Thyroid gland (tissue), 4 donors: ENCODE results near the gene CENPA. TPM values are rescaled to one million over a fixed set of nuclear protein-coding genes. Genes with fewer than 3 reads are reported as not detected.
"Not testable (repeated sequence)": the region's sequence is repeated elsewhere in the genome, so short reads cannot be mapped to it uniquely, and the experiment has no call there.

ENCODE experiments used
- DNase-seq, 2 donors: peaks; one replicate each; pipeline ENCODE4 v3.0.0-alpha.2; 2019
- H3K27ac ChIP-seq, 3 donors: fragments of 200-600 bp; sonication (generic); 1 replicate in 2 of 3; 2 replicates in 1 of 3; pipeline ENCODE4 v1.5.1; 2016 to 2019; ENCODE audit warnings: mild to moderate bottlenecking in 1 of 3, moderate library complexity in 1 of 3
- H3K27me3 ChIP-seq: fragments of 200-600 bp; sonication (generic); one replicate; pipeline ENCODE4 v1.5.1; 2019
- H3K36me3 ChIP-seq, 2 donors: fragments of 200-600 bp; sonication (generic); one replicate each; pipeline ENCODE4 v1.5.1; 2016 to 2019
- H3K4me1 ChIP-seq, 2 donors: fragments of 200-600 bp; sonication (generic); one replicate each; pipeline ENCODE4 v1.5.1; 2017 to 2019
- H3K4me3 ChIP-seq, 3 donors: fragments of 200-600 bp; sonication (generic); replicated peaks in 1 of 3; 1 replicate in 2 of 3; 2 replicates in 1 of 3; pipeline ENCODE4 v1.5.1; 2016; ENCODE audit warnings: mild to moderate bottlenecking in 1 of 3
- H3K9me3 ChIP-seq: fragments of 200-600 bp; sonication (generic); one replicate; pipeline ENCODE4 v1.5.1; 2017
- POLR2A ChIP-seq, 2 donors: fragments of 450-650 bp; IDR thresholded peaks; one replicate each; pipeline ENCODE4 v1.6.1; 2017; ENCODE audit warnings: antibody characterized with exemption in 2 of 2, mild to moderate bottlenecking in 2 of 2, moderate library complexity in 1 of 2
- WGBS, 2 donors: methylation state at CpG; one replicate each; pipeline ENCODE4 v1.1.5; 2017; 5-methylcytosine and 5-hydroxymethylcytosine counted together
- intact Hi-C: fragments of 100-400 bp; cut with DNase I; formaldehyde crosslinking; loops from one replicate; pipeline ENCODE4 v1.15.1; 2023
- total RNA-seq, 4 donors: library from RNA; depleted of rRNA; stranded (reverse); fragments of >200 nt; gene quantifications; one replicate each; pipeline ENCODE4 v1.2.3, GENCODE V29; 2016
- TF ChIP-seq, protein P1 (sequence below), 6 experiments: fragments of 200-600 bp in 3 of 6; fragments of 450-650 bp in 3 of 6; sonication (generic) in 3 of 6; IDR thresholded peaks; one replicate each; pipeline ENCODE4 v1.5.1; 2016 to 2019; ENCODE audit warnings: antibody characterized with exemption in 6 of 6, mild to moderate bottlenecking in 2 of 6, inconsistent platforms in 1 of 6, moderate library complexity in 1 of 6

CENPA gene
- total RNA-seq, 4 donors from 2014 or later: 0.67 TPM; not detected in 3

DNA sequence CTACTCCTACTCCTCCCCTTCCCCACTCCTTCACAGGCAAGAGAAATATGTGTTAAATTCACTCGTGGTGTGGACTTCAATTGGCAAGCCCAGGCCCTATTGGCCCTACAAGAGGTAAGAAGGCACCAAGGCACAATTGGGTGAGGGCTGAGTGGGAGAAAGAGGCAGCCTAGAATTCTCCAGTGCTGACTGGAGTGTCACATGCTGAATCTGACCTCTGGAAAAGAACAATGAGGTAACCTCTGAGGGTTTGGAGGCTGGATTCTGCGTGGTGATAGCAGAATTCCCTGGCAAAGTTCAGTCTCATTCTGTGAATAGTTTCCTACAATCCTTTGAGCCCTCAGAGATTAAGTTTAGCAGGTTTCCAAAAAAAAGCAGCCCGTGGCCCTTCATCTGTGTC, 6.9 kb downstream of the CENPA start:
- H3K27ac ChIP-seq: no peak overlapping the region
- no peaks in the 10 kb centered on the region for H3K27me3 ChIP-seq
- no peaks in the 10 kb centered on the region for H3K36me3 ChIP-seq
- DNase-seq: no peak
- no peaks in the 10 kb centered on the region for H3K9me3 ChIP-seq
- H3K4me1 ChIP-seq: no peaks in the 10 kb centered on the region
- H3K4me3 ChIP-seq: no peak overlapping the region
- intact Hi-C loops: no loop called here
- WGBS, 2 donors: 78 to 83% methylated on average over 3 of the region's 3 CpGs
- TF ChIP-seq POLR2A (IDR thresholded peaks at IDR 0.05): no peak
- TF ChIP-seq, protein P1, sequence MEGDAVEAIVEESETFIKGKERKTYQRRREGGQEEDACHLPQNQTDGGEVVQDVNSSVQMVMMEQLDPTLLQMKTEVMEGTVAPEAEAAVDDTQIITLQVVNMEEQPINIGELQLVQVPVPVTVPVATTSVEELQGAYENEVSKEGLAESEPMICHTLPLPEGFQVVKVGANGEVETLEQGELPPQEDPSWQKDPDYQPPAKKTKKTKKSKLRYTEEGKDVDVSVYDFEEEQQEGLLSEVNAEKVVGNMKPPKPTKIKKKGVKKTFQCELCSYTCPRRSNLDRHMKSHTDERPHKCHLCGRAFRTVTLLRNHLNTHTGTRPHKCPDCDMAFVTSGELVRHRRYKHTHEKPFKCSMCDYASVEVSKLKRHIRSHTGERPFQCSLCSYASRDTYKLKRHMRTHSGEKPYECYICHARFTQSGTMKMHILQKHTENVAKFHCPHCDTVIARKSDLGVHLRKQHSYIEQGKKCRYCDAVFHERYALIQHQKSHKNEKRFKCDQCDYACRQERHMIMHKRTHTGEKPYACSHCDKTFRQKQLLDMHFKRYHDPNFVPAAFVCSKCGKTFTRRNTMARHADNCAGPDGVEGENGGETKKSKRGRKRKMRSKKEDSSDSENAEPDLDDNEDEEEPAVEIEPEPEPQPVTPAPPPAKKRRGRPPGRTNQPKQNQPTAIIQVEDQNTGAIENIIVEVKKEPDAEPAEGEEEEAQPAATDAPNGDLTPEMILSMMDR (IDR thresholded peaks at IDR 0.05): no peak

DNA sequence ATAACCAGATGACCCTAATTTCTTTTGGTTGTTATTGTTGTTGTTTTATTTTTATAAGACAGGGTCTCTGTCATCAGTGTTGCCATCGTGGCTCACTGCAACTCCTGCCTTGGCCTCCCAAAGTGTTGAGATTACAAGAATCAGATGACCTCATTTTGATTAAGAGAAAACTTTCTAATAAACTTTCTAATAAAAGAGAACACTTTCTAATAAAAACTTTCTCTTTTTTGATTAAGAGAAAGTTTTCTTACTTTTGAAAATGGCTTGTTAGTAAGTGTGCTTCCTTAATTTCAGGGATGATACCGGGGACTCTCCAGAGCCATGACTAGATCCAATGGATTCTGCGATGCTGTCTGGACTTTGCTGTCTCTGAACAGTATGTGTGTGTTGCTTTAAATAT, 7.7 kb downstream of the CENPA start:
- no peak overlapping the region for H3K27ac ChIP-seq
- H3K4me1 ChIP-seq: no peaks in the 10 kb centered on the region
- TF ChIP-seq POLR2A (IDR thresholded peaks at IDR 0.05): no peak
- TF ChIP-seq, protein P1 (IDR thresholded peaks at IDR 0.05): no peak
- H3K9me3 ChIP-seq: no peaks in the 10 kb centered on the region
- WGBS, 2 donors: 93% methylated on average over 3 of the region's 3 CpGs
- DNase-seq: no peak
- H3K4me3 ChIP-seq: no peak overlapping the region
- H3K36me3 ChIP-seq: no peaks in the 10 kb centered on the region
- intact Hi-C loops: no loop called here
- H3K27me3 ChIP-seq: no peaks in the 10 kb centered on the region

DNA sequence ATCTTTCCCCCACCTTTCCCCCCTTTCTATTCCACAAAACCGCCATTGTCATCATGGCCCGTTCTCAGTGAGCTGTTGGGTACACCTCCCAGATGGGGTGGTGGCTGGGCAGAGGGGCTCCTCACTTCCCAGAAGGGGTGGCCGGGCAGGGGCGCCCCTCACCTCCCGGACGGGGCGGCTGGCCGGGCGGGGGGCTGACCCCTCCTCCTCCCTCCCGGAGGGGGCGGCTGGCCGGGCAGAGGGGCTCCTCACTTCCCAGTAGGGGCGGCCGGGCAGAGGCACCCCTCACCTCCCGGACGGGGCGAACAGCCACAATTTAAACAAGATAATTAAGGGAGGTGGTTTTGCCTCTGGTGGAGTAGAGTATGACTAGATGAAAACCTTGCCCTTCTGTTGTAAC, 9.3 kb downstream of the CENPA start:
- H3K4me1 ChIP-seq, intact Hi-C loops, H3K4me3 ChIP-seq, H3K27me3 ChIP-seq, H3K9me3 ChIP-seq, H3K36me3 ChIP-seq, H3K27ac ChIP-seq, DNase-seq: not testable (repeated sequence)
- WGBS, 2 donors: 98 to 100% methylated on average over 7 to 17 of the region's 17 CpGs

DNA sequence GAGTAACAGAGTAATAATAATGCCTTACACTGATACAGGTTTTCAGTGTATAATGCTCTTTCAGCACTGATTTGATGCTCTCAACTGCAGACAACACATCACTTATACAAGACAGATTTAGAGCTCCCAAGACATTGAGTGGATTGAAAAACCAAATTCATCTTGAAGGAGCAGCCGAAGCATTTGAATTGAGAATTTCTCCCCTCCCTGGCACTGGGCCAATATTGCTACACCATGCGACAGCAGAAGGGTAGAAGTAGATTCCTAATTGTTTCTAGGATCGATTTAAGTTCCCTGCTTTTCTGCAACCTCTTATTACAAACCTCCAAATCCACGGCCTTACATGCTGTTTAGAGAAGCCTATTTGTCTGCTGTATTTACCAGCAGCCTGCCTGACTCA, 15.5 kb downstream of the CENPA start:
- Histone ChIP-seq H3K4me1 (no peaks in the 10 kb centered on the region), H3K4me3 (no peak overlapping the region), H3K36me3 (no peaks in the 10 kb centered on the region), H3K27me3 (no peaks in the 10 kb centered on the region), H3K27ac (no peak overlapping the region), H3K9me3 (no peaks in the 10 kb centered on the region)
- no peak for TF ChIP-seq POLR2A (IDR thresholded peaks at IDR 0.05)
- TF ChIP-seq, protein P1 (IDR thresholded peaks at IDR 0.05): no peak
- 68 to 92% methylated on average over 4 of the region's 4 CpGs for WGBS, 2 donors
- intact Hi-C loops: no loop called here
- DNase-seq: no peak

DNA sequence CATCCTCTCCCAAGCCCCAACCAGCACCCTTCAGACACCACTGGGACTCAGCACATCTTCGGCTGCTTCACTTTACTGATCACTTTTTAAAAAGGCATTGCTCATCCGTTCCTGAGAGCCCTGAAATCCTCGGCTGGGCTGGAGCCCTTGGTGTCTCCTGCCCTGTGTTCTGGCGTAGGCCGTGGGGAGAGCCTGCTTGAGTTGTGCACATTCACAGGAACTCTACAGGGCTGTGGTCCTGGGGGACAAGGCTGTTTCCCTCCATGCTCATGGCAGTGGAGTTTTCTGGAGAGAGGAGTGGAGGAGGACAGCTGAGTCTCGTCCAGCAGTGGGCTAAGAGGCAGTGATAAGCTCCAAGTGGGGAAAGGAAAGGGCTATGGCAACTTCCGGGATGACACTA, 15.9 kb downstream of the CENPA start:
- no peaks in the 10 kb centered on the region for H3K9me3 ChIP-seq
- WGBS, 2 donors: 96 to 97% methylated on average over 7 of the region's 7 CpGs
- no peaks in the 10 kb centered on the region for H3K36me3 ChIP-seq
- H3K4me3 ChIP-seq: no peak overlapping the region
- intact Hi-C loops: no loop called here
- no peak for DNase-seq
- TF ChIP-seq, protein P1 (IDR thresholded peaks at IDR 0.05): no peak
- TF ChIP-seq POLR2A (IDR thresholded peaks at IDR 0.05): no peak
- no peaks in the 10 kb centered on the region for H3K4me1 ChIP-seq
- no peak overlapping the region for H3K27ac ChIP-seq
- no peaks in the 10 kb centered on the region for H3K27me3 ChIP-seq

DNA sequence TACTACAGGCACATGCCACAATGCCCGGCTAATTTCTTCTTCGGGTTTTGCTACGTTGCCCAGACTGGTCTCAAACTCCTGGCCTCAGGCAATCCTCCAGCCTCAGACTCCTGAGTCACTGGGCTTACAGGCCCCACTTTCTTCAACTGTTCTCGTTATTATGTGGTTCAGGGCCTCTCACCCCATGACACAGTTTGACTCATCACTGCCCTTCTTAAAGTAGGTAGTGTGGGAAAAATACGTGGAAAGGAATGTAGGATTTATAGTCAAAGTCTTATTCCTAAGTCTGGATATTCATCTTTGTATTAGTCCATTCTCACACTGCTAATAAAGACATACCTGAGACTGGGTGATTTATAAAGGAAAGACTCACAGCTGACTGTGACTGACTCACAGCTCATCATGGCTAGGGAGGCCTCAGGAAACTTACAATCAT, 19.4 kb downstream of the CENPA start:
- Histone ChIP-seq H3K27ac (no peak overlapping the region), H3K9me3 (no peaks in the 10 kb centered on the region), H3K4me3 (no peak overlapping the region), H3K27me3 (no peaks in the 10 kb centered on the region), H3K4me1 (no peaks in the 10 kb centered on the region), H3K36me3 (no peaks in the 10 kb centered on the region)
- no peak for DNase-seq
- whole genome bisulfite sequencing, 2 donors: 74 to 92% methylated on average over 5 of the region's 5 CpGs
- intact Hi-C loops: no loop called here
- no peak for TF ChIP-seq POLR2A (IDR thresholded peaks at IDR 0.05)
- TF ChIP-seq, protein P1 (IDR thresholded peaks at IDR 0.05): no peak
